Thoracic aorta (tissue), 2 donors: ENCODE measurements around the gene UBE4A. TPM values are rescaled to one million over a fixed set of nuclear protein-coding genes. Genes with fewer than 3 reads are reported as not detected.

Experiments
- ATAC-seq: fragments of 150-250 bp; one replicate; pipeline ENCODE4 v1.8.0; 2017; ENCODE audit warnings: low read depth; ENCODE audit not compliant: insufficient number of reproducible peaks, low FRiP score
- DNase-seq: peaks from one replicate; pipeline ENCODE4 v3.0.0-alpha.2; 2020; ENCODE audit warnings: low spot score
- H3K27ac ChIP-seq, 2 donors: fragments of 200-600 bp; sonication (generic); 1 replicate in 1 of 2; 2 replicates in 1 of 2; pipeline ENCODE4 v1.5.1; 2016; ENCODE audit warnings: mild to moderate bottlenecking in 2 of 2, moderate library complexity in 2 of 2
- H3K27me3 ChIP-seq: fragments of 200-600 bp; sonication (generic); replicated peaks from 2 replicates; pipeline ENCODE4 v1.6.0; 2016; ENCODE audit warnings: mild to moderate bottlenecking; ENCODE audit not compliant: insufficient read depth
- H3K36me3 ChIP-seq: fragments of 200-600 bp; sonication (generic); one replicate; pipeline ENCODE4 v1.5.1; 2016
- H3K4me1 ChIP-seq, 2 donors: fragments of 200-600 bp; sonication (generic); 1 replicate in 1 of 2; 2 replicates in 1 of 2; pipeline versions ENCODE4 v1.5.1 to v1.6.0; 2016; ENCODE audit warnings: low read depth in 2 of 2, mild to moderate bottlenecking in 1 of 2; ENCODE audit not compliant: control insufficient read depth in 1 of 2
- H3K4me3 ChIP-seq: fragments of 200-600 bp; sonication (generic); 2 replicates; pipeline ENCODE4 v1.5.1; 2016; ENCODE audit warnings: mild to moderate bottlenecking
- H3K9me3 ChIP-seq: fragments of 200-600 bp; sonication (generic); 2 replicates; pipeline ENCODE4 v1.5.1; 2016
- CTCF ChIP-seq: fragments of 200-600 bp; sonication (generic); IDR thresholded peaks from one replicate; pipeline ENCODE4 v1.5.1; 2019; ENCODE audit warnings: antibody characterized with exemption
- total RNA-seq, 2 donors: library from RNA; depleted of rRNA; stranded (reverse); fragments of >200 nt; gene quantifications; one replicate each; pipeline versions ENCODE4 v1.1.0 to v1.2.3, GENCODE V29; 2016

Gene UBE4A
- total RNA-seq, 2 donors from 2014 or later: 37.1 to 49.0 TPM

DNA sequence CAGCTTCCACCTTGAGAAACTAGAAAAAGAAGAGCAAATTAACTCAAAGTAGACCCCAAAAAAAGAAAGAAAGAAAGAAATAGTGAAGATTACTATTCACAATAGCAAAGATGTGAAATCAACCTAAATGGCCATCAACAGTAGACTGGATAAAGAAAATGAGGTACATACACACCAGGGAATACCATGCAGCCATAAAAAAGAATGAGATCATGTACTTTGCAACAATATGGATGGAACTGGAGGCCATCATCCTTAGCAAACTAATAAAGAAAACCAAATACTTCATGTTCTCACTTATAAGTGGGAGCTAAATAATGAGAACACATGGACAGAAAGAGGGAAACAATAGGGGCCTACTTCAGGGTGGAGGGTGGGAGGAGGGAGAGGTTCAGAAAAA is 30.7 kb upstream of the UBE4A start:
- no peak for TF ChIP-seq CTCF
- DNase-seq (no peak), ATAC-seq (no peak)
- H3K36me3 ChIP-seq: no peaks in the 10 kb centered on the region
- no peaks in the 10 kb centered on the region for H3K4me1 ChIP-seq
- H3K27ac ChIP-seq: no peak overlapping the region
- no peaks in the 10 kb centered on the region for H3K9me3 ChIP-seq
- H3K27me3 ChIP-seq: no peaks in the 10 kb centered on the region
- H3K4me3 ChIP-seq: no peak overlapping the region

DNA sequence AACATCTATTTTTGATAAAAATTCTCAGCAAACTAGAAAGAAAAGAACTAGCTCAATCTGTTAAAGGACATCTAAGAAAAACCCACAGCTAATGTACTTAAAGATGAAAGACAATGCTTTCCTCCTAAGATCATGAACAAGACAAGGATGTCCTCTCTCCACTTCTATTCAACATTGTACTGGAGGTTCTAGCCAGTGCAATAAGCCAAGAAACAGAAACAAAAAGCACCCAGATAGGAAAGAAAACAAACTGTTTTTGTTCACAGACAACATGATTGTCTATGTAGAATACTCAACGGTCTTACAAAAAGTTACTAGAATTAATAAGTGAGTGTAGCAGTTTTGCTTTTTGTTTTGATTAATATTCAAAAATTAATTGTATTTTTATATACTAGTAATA is 24.7 kb upstream of the UBE4A start:
- no peak for TF ChIP-seq CTCF
- Histone ChIP-seq H3K27ac (no peak overlapping the region), H3K27me3 (no peaks in the 10 kb centered on the region), H3K4me3 (no peak overlapping the region), H3K9me3 (no peaks in the 10 kb centered on the region), H3K4me1 (no peaks in the 10 kb centered on the region), H3K36me3 (no peaks in the 10 kb centered on the region)
- no peak for ATAC-seq
- DNase-seq: no peak

DNA sequence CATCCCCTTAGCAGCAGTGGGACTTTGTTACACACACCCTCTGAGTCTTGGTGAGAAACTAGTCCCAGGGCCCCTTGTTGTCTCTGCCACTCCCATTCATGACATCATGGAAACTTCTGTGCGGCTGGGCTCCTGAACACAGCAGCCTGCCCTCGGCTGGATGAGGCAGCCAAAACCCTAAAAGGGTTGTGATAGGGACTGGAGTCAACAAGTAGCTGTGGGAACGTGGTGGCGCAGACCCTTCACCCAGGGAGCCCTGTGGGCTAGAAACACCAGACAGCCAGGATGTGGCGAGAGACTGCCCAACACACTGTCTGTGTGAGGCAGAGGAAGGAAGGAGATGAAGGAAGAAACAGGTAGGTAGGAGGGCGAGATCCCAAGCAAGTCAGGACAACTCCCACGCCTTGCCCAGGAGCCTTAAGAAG is 20.8 kb upstream of the UBE4A start:
- Histone ChIP-seq H3K27ac (no peak overlapping the region), H3K27me3 (no peaks in the 10 kb centered on the region), H3K4me3 (no peak overlapping the region), H3K9me3 (no peaks in the 10 kb centered on the region), H3K4me1 (no peaks in the 10 kb centered on the region), H3K36me3 (no peaks in the 10 kb centered on the region)
- TF ChIP-seq CTCF: no peak
- ATAC-seq (no peak), DNase-seq (no peak)

GRCh38 chr11:118339281-118339961 is 20.0 kb upstream of the UBE4A start:
- no peaks in the 10 kb centered on the region for H3K27me3 ChIP-seq
- TF ChIP-seq CTCF: no peak
- H3K36me3 ChIP-seq: no peaks in the 10 kb centered on the region
- ATAC-seq: no peak
- H3K9me3 ChIP-seq: no peaks in the 10 kb centered on the region
- no peaks in the 10 kb centered on the region for H3K4me1 ChIP-seq
- no peak for DNase-seq
- H3K4me3 ChIP-seq: no peak overlapping the region
- H3K27ac ChIP-seq: no peak overlapping the region

DNA sequence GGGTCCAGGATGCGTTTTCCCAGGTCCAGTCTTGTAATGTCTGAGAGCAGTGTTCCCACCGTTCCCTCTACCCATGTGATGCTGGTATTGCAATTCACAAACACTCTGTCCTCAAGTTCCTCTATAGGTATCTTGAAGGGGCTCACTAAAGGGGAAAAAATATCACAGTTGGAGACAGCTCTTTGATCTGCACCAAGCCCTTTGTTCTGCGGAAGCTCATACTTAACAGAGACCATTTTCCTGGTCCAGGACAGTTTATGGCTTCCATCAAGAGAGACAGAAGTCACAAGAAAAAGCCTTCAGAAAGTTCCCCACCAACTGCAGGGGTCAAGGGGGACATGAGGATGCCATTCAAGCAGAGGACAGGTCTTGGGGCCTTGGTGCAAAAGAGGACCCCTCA is 19.0 kb upstream of the UBE4A start:
- Histone ChIP-seq H3K4me1 (no peaks in the 10 kb centered on the region), H3K9me3 (no peaks in the 10 kb centered on the region), H3K36me3 (no peaks in the 10 kb centered on the region), H3K27me3 (no peaks in the 10 kb centered on the region), H3K4me3 (no peak overlapping the region), H3K27ac (no peak overlapping the region)
- no peak for TF ChIP-seq CTCF
- DNase-seq (no peak), ATAC-seq (no peak)
